HepG2 (cell line): Measurements from ENCODE around the gene IKZF3. TPM values are rescaled to one million over a fixed set of nuclear protein-coding genes. Genes with fewer than 3 reads are reported as not detected.

Source experiments
- ATAC-seq: fragments of 200-7000 bp; cut with Tn5 transposase; 3 replicates; pipeline ENCODE4 v1.9.1; 2020; ENCODE audit warnings: mild to moderate bottlenecking, moderate library complexity
- BruUV-seq: library from RNA; stranded (reverse); fragments of 400-500 nt; replicated peaks from 2 replicates; lab custom pipeline; 2021; lab: Mats Ljungman, UMichigan
- CTCF ChIA-PET: fragments of 300-600 bp; formaldehyde crosslinking; extraction: SDS; loops from one replicate; lab custom pipeline; 2021; ENCODE audit warnings: low total read pairs, inconsistent platforms, low intra/inter-chr PET ratio; lab: Yijun Ruan, JAX
- POLR2A ChIA-PET: fragments of 350-600 bp; sonication (Branson Sonifier 250); formaldehyde crosslinking; loops from one replicate; lab custom pipeline; 2020; ENCODE audit warnings: antibody characterized with exemption, inconsistent platforms; lab: Yijun Ruan, JAX
- DNase-seq: peaks from one replicate; pipeline ENCODE4 v3.0.0-alpha.2; 2015; ENCODE audit warnings: low spot score
- FAIRE-seq: peaks from 3 replicates; lab custom pipeline; 2011; peaks lifted over from hg19 to GRCh38; lab: Jason Lieb, UNC
- H2AFZ ChIP-seq: one replicate; pipeline ENCODE4 v1.6.1; 2011; ENCODE audit warnings: low read length, inconsistent platforms
- H3K27ac ChIP-seq: fragments of 300-600 bp; 3 replicates; pipeline ENCODE4 v1.8.0; 2011; ENCODE audit warnings: mixed run types, mild to moderate bottlenecking, mixed read lengths, low read length, inconsistent platforms; ENCODE audit not compliant: insufficient read depth; ENCODE audit errors: extremely low read length
- H3K27me3 ChIP-seq, 2 experiments: fragments of 200-600 bp in 1 of 2; 2 replicates in 1 of 2; 3 replicates in 1 of 2; pipeline versions ENCODE4 v1.6.0 to v1.8.0; 2011; ENCODE audit warnings: low read length in 2 of 2, mild to moderate bottlenecking in 2 of 2, moderate library complexity in 2 of 2, inconsistent platforms in 1 of 2; ENCODE audit not compliant: insufficient read depth in 2 of 2, control insufficient read depth in 1 of 2
- H3K36me3 ChIP-seq, 2 experiments: fragments of 200-600 bp in 1 of 2; replicated peaks in 1 of 2; 2 replicates in 1 of 2; 3 replicates in 1 of 2; pipeline versions ENCODE4 v1.5.1 to v1.8.0; 2011; ENCODE audit warnings: low read length in 2 of 2, inconsistent platforms in 1 of 2; ENCODE audit not compliant: insufficient read depth in 2 of 2, control insufficient read depth in 1 of 2
- H3K4me1 ChIP-seq: 2 replicates; pipeline ENCODE4 v1.5.1; 2012; ENCODE audit warnings: low read length, inconsistent platforms; ENCODE audit not compliant: insufficient read depth
- H3K4me2 ChIP-seq: 2 replicates; pipeline ENCODE4 v1.6.0; 2011; ENCODE audit warnings: low read depth, low read length, inconsistent platforms
- H3K4me3 ChIP-seq, 3 experiments: fragments of 200-600 bp in 1 of 3; sonication (generic), shearing (Covaris generic) in 1 of 3; replicated peaks in 1 of 3; 2 replicates each; pipeline ENCODE4 v1.5.1; 2011 to 2016; ENCODE audit warnings: low read length in 3 of 3, inconsistent platforms in 2 of 3, low read depth in 2 of 3, mild to moderate bottlenecking in 2 of 3, control low read depth in 1 of 3, mixed read lengths in 1 of 3; ENCODE audit not compliant: insufficient read depth in 1 of 3
- H3K79me2 ChIP-seq: one replicate; pipeline ENCODE4 v1.6.1; 2011; ENCODE audit warnings: low read length, inconsistent platforms; ENCODE audit not compliant: insufficient read depth
- H3K9ac ChIP-seq: 2 replicates; pipeline ENCODE4 v1.6.0; 2011; ENCODE audit warnings: mild to moderate bottlenecking, low read depth, low read length, inconsistent platforms; ENCODE audit not compliant: insufficient read depth
- H3K9me3 ChIP-seq: 2 replicates; pipeline ENCODE4 v1.5.1; 2012; ENCODE audit warnings: mild to moderate bottlenecking, low read length
- H4K20me1 ChIP-seq: 2 replicates; pipeline ENCODE4 v1.6.0; 2011; ENCODE audit warnings: inconsistent platforms, mild to moderate bottlenecking, low read length, moderate library complexity; ENCODE audit not compliant: insufficient read depth
- NCOA2 ChIP-seq: sonication (generic); formaldehyde crosslinking; IDR thresholded peaks from 2 replicates; pipeline ENCODE4 v1.8.0; 2022; ENCODE audit warnings: inconsistent platforms
- NFKB2 ChIP-seq: sonication (generic); formaldehyde crosslinking; IDR thresholded peaks from 2 replicates; pipeline ENCODE4 v1.4.0; 2020; ENCODE audit warnings: missing genetic modification reagents, borderline replicate concordance
- POGZ ChIP-seq: sonication (generic); formaldehyde crosslinking; IDR thresholded peaks from 2 replicates; pipeline ENCODE4 v1.4.0; 2020; ENCODE audit warnings: mild to moderate bottlenecking, missing genetic modification reagents
- SNAI1 ChIP-seq: sonication (generic); formaldehyde crosslinking; IDR thresholded peaks from 2 replicates; pipeline ENCODE4 v1.5.0; 2020; ENCODE audit warnings: mild to moderate bottlenecking, missing genetic modification reagents, borderline replicate concordance
- SRF ChIP-seq: IDR thresholded peaks from 2 replicates; pipeline ENCODE4 v1.6.1; 2011; ENCODE audit warnings: mild to moderate bottlenecking, low read depth, low read length, moderate library complexity
- ZFAT ChIP-seq: sonication (generic); formaldehyde crosslinking; conservative IDR thresholded peaks from 2 replicates; pipeline ENCODE4 v1.8.1; 2023; ENCODE audit warnings: missing genetic modification reagents, inconsistent platforms
- ZIK1 ChIP-seq: sonication (generic); formaldehyde crosslinking; IDR thresholded peaks from 2 replicates; pipeline ENCODE4 v1.5.0; 2020; ENCODE audit warnings: mild to moderate bottlenecking, low read depth, missing genetic modification reagents, borderline replicate concordance
- ZNF546 ChIP-seq: sonication (generic); formaldehyde crosslinking; conservative IDR thresholded peaks from 2 replicates; pipeline ENCODE4 v1.8.1; 2023; ENCODE audit warnings: mild to moderate bottlenecking, missing genetic modification reagents
- ZNF562 ChIP-seq: sonication (generic); formaldehyde crosslinking; IDR thresholded peaks from 2 replicates; pipeline ENCODE4 v1.8.0; 2022; ENCODE audit warnings: missing genetic modification reagents, borderline replicate concordance
- WGBS: methylation state at CpG from one replicate; pipeline ENCODE4 v1.1.6; 2017; ENCODE audit warnings: low lambda C conversion rate; 5-methylcytosine and 5-hydroxymethylcytosine counted together
- in situ Hi-C: cut with HindIII; loops from 2 replicates; pipeline ENCODE4 v1.10.0; 2017; ENCODE audit warnings: low pct_unique_long_range_greater_than_20kb; ENCODE audit not compliant: extremely low pct_ligation_motif_present
- intact Hi-C: fragments of 100-400 bp; cut with micrococcal nuclease; formaldehyde crosslinking; loops from one replicate; pipeline ENCODE4 v1.10.0; 2022; ENCODE audit not compliant: unreplicated experiment
- polyA plus RNA-seq, 8 experiments: library from polyadenylated mRNA; depleted of rRNA in 3 of 8; stranded (reverse) in 7 of 8; unstranded in 1 of 8; fragments of >200 nt; fragmentation: Illumina TruSeq in 4 of 8; extraction: Trizol in 4 of 8; gene quantifications; 2 replicates each; pipeline versions ENCODE4 v1.2.1 to v1.2.3, GENCODE V29; 2011 to 2016; ENCODE audit warnings: low read depth in 4 of 8, missing spikeins in 1 of 8, mixed read lengths in 1 of 8; ENCODE audit not compliant: insufficient read depth in 1 of 8
- total RNA-seq, 5 experiments: library from RNA; depleted of rRNA; stranded (reverse); fragments of >200 nt; fragmentation: Illumina TruSeq; extraction: Trizol; gene quantifications; 2 replicates each; pipeline ENCODE4 v1.2.3, GENCODE V29; 2016; ENCODE audit warnings: low read depth in 1 of 5
- TF ChIP-seq, protein P1 (sequence below): sonication (generic); formaldehyde crosslinking; IDR thresholded peaks from 2 replicates; pipeline ENCODE4 v1.5.0; 2020; ENCODE audit warnings: missing genetic modification reagents
- TF ChIP-seq, protein P2 (sequence below): IDR thresholded peaks from 2 replicates; pipeline ENCODE4 v1.6.1; 2016; ENCODE audit warnings: missing biosample characterization, missing genetic modification reagents, low read depth
- TF ChIP-seq, protein P3 (sequence below): sonication (generic); formaldehyde crosslinking; IDR thresholded peaks from 2 replicates; pipeline ENCODE4 v1.4.0; 2020; ENCODE audit warnings: missing genetic modification reagents, mild to moderate bottlenecking, borderline replicate concordance

The IKZF3 gene
- total and polyA plus RNA-seq, 2 of the 13 experiments (the other 11 are each of a cell fraction or from before 2014, with no cell fraction given) = not detected

DNA sequence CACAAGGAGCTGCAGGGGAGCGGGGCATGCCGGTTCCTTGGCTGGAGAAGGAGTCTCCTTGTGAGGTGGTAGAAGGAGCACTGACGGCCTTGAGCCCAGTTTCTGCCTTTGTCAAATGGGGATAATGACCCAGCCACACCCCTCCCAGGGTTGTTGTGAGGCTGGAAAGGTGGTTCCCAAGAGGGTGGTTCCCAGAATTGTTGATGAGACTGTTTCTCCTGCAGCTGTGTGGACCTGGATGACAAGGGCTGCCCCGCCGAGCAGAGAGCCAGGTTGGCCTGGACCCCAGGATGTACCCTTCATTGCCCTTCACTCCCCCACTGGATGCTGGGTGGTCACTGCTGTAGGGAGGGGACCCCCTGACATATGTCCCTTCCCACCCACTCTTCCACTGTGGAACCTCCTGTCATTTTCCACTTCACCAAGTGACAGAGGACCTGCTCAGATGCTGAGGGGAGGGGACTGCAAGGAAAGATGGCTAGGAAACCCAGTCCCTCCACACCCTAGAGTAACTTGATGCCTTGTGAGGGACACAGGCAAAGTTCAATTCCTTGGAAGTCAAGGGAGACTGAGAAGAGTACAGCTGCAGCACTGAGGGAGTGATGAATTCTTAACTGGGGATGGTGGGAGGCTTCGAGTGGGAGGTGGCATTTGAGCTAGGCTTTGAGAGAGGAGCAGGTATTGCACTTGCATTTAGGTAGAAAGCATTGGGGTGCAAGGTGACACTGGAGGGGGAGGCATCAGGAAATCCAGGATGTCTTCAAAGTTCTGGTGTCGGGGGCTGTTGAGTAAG, 144.4 kb downstream of the IKZF3 start:
- no peak overlapping the region for H3K9ac ChIP-seq
- no peak overlapping the region for H3K4me3 ChIP-seq
- DNase-seq (no peak), ATAC-seq (no peak), FAIRE-seq (no peak)
- H3K27ac ChIP-seq = no peak overlapping the region
- H3K27me3 ChIP-seq = no peaks in the 10 kb centered on the region
- no peaks in the 10 kb centered on the region for H3K79me2 ChIP-seq
- no peak overlapping the region for H2AFZ ChIP-seq
- H3K9me3 ChIP-seq = no peaks in the 10 kb centered on the region
- peaks cover 31 to 71% of the 10 kb centered on the region in 2 experiments for H3K36me3 ChIP-seq
- BruUV-seq = no TSS peak
- in situ Hi-C loops (no loop called here), intact Hi-C loops (loop anchor here (2.0 kb wide), 1 partner anchor 25 kb away; no protein-coding TSS in a partner anchor)
- ChIA-PET CTCF (interaction anchor here (1.7 to 2.1 kb wide), 2 partner anchors 47 to 52 kb away, joined by 5 to 11 read pairs; partner anchors contain the start of gene PNMT), POLR2A (interaction anchor here (1.1 to 1.7 kb wide), 4 partner anchors 10 to 24 kb away, joined by 3 to 13 read pairs (median 5); partner anchors contain the start of genes ERBB2 and MIEN1)
- no peaks in the 10 kb centered on the region for H4K20me1 ChIP-seq
- 96% methylated on average over 6 of the region's 7 CpGs for WGBS
- H3K4me2 ChIP-seq = no peak overlapping the region
- no peaks in the 10 kb centered on the region for H3K4me1 ChIP-seq
- TF ChIP-seq, protein P1, sequence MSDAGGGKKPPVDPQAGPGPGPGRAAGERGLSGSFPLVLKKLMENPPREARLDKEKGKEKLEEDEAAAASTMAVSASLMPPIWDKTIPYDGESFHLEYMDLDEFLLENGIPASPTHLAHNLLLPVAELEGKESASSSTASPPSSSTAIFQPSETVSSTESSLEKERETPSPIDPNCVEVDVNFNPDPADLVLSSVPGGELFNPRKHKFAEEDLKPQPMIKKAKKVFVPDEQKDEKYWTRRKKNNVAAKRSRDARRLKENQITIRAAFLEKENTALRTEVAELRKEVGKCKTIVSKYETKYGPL (CRISPR knock-in tag) = no peak
- TF ChIP-seq ZNF562 (CRISPR knock-in tag) (no peak), ZFAT (CRISPR knock-in tag) (no peak), NFKB2 (no peak)

DNA sequence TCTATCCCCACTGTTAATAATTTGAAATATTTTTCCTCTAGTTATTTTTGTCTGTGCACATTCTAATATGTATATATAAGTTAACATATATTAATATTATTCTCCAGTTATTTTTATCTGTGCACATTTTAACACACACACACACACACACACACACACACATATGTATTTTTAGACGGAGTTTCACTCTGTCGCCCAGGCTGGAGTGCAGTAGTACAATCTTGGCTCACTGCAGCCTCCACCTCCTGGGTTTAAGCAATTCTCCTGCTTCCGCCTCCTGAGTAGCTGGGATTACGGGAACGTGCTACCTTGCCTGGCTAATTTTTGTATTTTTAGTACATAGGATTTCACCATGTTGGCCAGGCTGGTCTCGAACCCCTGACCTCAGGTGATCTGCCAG, 146.5 kb downstream of the IKZF3 start:
- Histone ChIP-seq H3K9me3 (no peaks in the 10 kb centered on the region), H3K9ac (no peak overlapping the region), H3K27ac (no peak overlapping the region), H4K20me1 (no peaks in the 10 kb centered on the region), H3K36me3 (peaks cover 26 to 72% of the 10 kb centered on the region in 2 experiments), H3K4me1 (no peaks in the 10 kb centered on the region), H2AFZ (no peak overlapping the region), H3K27me3 (no peaks in the 10 kb centered on the region), H3K79me2 (no peaks in the 10 kb centered on the region), H3K4me3 (no peak overlapping the region), H3K4me2 (no peak overlapping the region)
- POLR2A ChIA-PET = no interaction called here
- intact Hi-C loops (loop anchor here (1.0 to 2.0 kb wide), 2 partner anchors 23 to 45 kb away; no protein-coding TSS in a partner anchor), in situ Hi-C loops (no loop called here)
- no TSS peak for BruUV-seq
- DNase-seq = no peak
- WGBS = 97% methylated on average over 6 of the region's 6 CpGs
- ATAC-seq = no peak
- CTCF ChIA-PET = interaction anchor here (1.4 to 2.3 kb wide), 3 partner anchors 26 to 45 kb away, joined by 4 to 14 read pairs (median 11); no protein-coding TSS in a partner anchor
- no peak for FAIRE-seq
- TF ChIP-seq, protein P2, sequence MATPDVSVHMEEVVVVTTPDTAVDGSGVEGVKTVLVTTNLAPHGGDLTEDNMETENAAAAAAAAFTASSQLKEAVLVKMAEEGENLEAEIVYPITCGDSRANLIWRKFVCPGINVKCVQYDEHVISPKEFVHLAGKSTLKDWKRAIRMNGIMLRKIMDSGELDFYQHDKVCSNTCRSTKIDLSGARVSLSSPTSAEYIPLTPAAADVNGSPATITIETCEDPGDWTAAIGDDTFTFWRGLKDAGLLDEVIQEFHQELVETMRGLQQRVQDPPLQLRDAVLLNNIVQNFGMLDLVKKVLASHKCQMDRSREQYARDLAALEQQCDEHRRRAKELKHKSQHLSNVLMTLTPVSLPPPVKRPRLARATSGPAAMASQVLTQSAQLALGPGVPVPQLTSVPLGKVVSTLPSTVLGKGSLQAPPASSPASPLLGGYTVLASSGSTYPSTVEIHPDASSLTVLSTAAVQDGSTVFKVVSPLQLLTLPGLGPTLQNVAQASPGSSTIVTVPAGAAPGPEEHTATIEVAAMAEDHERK = no peak
- TF ChIP-seq, protein P3, sequence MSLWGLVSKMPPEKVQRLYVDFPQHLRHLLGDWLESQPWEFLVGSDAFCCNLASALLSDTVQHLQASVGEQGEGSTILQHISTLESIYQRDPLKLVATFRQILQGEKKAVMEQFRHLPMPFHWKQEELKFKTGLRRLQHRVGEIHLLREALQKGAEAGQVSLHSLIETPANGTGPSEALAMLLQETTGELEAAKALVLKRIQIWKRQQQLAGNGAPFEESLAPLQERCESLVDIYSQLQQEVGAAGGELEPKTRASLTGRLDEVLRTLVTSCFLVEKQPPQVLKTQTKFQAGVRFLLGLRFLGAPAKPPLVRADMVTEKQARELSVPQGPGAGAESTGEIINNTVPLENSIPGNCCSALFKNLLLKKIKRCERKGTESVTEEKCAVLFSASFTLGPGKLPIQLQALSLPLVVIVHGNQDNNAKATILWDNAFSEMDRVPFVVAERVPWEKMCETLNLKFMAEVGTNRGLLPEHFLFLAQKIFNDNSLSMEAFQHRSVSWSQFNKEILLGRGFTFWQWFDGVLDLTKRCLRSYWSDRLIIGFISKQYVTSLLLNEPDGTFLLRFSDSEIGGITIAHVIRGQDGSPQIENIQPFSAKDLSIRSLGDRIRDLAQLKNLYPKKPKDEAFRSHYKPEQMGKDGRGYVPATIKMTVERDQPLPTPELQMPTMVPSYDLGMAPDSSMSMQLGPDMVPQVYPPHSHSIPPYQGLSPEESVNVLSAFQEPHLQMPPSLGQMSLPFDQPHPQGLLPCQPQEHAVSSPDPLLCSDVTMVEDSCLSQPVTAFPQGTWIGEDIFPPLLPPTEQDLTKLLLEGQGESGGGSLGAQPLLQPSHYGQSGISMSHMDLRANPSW (CRISPR knock-in tag) = no peak
- no peak for TF ChIP-seq ZNF546 (CRISPR knock-in tag)
- no peak for TF ChIP-seq SRF
- TF ChIP-seq SNAI1 = no peak
- TF ChIP-seq ZIK1 (CRISPR knock-in tag) = no peak
- no peak for TF ChIP-seq NCOA2 (CRISPR knock-in tag)
- no peak for TF ChIP-seq POGZ (CRISPR knock-in tag)
